GM21381 (cell line): ENCODE data around the gene PTPRR.

Experiments
- ATAC-seq: cut with Tn5 transposase; IDR thresholded peaks from one replicate; pipeline ENCODE4 v1.9.1; 2021; ENCODE audit warnings: mild to moderate bottlenecking, moderate library complexity; ENCODE audit not compliant: unreplicated experiment

Gene PTPRR

DNA sequence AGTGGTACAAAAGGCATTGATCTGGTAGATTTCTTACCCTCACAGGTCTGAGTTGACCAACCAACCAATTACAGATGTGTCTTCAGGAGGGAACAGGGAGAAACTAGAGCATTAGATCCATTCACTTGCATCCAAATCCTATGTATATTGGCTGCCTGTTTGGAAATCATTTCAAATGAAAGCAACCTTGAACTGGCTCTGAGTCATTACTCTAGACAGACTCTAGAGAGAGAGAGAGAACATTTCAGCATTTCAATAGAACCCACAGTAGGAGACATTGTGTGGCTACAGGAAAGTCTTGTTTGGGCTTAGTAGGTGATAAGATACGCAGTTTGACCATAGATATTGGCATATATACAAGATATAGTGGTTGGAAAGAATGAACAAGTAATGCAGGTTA is 114.5 kb downstream of the PTPRR start:
- ATAC-seq = no peak

DNA sequence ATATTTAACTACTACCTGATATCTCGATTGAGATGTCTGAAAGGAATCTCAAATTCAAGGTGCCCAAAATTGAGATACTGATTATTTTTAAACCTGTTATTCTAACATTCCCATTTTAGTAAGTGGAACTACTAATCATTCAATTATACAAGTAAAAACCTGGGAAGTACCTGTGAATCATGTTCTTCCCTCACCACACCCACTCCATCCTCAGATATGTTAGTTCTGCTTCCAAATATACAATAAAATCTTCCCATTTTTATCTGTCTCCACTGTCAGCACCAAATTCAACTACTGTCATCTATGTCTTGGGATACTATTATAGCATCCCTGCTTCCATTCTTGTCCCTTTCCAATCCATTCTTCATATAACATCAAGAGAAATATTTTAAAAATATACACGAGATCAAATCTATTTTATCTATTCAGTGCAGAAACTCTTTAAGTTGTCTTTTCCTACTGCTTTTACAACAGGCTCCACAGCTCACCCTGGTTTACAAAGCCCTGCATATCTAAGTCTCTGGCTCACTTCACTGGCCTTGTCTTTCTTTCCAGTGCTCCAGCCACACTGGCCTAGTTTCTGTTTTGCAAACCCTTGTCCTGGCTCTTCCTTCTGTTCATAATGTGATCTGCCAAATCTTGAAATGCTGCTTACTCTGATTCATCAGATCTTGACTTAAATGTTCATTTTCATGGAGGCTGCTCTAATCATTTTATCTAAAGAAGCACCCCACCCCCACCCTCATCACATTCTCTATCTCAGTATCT is 122.3 kb downstream of the PTPRR start:
- ATAC-seq = no peak

DNA sequence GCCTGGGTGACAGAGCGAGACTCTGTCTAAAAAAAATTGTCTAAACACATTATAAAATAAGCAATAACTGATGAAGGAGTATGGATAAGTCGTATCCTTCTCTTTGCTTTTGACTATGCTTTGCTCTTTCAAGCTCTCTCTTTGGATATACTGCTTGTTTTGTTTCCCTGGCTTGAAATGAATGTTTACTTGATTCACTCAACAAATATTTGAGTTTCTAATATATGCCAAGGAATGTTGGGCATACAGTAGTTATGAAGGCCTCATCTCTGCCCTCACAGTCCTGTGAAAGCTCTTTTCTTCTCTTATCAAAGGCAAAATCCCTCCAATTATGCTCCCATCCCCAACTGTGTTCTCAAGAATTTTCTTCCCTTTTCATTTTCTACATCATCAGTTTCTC is 123.5 kb downstream of the PTPRR start:
- ATAC-seq = no peak

DNA sequence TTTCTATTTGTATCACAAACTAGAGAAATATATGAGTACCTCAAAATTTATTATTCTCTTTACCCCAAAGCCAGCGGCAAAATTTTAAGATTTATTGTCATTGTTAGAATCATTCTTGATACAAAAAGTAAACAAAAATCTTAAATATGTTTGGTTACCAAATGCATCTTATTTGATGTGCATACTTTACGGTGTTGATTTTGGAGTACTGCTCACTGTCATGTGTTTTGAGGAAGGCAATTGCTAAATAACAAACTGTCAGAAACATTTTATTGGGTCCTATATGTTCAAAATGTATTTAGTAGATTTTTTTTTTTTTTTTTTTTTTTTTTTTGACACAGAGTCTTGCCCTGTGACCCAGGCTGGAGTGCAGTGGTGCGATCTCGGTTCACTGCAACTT is 124.9 kb downstream of the PTPRR start:
- ATAC-seq = no peak

DNA sequence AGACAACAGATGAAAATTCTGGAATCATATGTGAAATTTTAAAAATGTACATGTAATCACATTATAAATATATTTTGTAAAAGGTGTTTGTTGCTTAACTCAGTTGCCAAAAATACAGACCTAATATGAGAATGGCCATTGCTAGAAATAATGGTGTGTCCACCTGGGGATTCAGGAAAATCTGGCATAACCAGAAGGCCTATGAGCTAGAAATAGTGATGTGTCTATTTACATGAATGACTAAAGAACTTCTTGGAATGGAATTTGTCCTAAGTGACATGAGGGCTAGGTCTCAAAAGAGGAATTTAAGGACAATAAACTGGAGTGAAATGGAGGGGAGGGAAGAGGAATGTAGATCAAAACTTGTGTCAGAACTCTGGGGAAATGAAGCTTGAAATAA is 126.4 kb downstream of the PTPRR start:
- no peak for ATAC-seq

DNA sequence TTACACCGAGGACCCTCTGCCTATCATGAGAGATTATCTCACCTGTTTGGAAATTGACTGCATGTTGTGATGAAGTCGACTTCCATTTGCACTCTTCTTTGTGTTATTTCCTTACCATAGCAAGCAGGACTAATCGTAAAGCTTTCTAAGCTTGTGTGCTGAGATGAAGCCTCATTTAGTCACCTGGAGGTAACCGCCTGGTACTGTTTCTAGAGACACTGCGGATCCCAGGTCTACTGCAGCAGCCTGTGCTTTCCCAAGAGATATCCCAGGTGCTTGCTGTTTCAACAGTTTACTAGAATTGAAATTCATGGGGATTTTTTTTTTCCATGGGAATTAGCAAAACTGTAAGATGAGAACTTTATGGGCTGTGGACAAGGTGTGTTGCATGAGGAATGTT is 131.8 kb downstream of the PTPRR start:
- no peak for ATAC-seq

DNA sequence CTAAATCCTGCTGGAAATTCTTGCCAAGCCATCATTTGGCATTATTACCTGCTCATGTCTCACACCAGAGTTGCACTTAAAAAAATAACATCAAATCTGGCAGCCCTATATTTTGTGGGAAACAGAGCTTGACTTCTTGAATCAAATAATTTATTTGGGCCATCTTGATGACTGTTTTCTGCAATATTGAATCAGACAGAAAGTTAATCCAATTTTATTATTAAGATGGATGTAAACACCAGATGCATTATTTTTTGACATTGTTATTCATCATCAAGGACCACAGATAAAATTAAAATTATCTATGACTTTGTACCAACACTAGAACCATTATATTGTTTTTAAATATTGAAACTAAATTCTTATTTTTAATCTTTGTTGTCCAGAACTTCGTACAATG is 132.9 kb downstream of the PTPRR start:
- no peak for ATAC-seq

DNA sequence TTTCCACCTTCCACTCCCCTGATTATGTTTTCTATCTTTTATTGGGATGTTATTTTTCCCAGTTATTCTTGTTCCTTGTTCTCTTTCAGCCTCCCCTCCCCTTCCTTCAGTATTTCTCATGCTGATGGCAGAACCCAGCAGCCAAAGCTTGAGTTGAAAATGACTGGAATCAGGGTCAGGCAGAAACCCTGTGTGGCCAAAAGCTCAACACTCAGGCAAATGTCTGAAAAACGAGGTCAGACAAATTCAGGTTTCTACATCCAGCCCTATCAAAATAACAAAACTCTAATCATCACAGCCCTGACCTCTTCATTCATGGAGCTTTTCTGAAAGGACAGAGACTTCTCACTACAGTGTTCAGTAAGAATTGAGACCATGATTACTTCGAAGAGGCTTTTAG is 134.6 kb downstream of the PTPRR start:
- ATAC-seq = no peak

DNA sequence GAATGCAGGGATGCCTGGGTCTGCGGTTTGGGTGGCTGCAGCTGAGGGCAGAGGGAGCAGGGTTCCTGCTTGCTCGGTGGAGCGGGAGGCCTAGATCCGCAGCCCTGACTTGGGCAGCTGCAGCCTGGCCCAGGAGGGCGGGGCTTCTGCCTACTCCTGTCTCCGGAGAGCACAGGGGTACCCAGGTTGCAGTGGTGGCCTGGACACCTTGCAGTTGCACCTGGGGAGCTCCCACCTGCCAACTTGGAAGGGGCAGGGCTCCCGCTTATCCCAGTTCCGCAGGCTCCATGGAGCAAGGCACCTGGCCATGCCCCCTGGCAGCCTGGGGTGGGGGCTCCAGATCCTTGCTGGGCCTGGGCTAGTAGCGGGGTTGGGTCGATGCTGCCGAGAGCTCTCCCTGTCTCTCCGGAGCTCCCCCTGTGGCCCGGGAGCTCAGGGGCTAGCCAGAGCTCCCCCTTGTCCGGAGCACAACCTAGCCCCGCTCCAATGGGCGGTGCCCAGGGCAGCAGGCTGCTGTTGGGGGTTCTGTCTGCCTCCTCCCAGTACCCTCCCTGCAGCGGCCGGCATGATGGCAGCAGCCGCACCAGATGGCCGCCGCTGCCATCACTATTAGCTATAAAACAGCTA is 136.4 kb downstream of the PTPRR start:
- ATAC-seq = no peak

DNA sequence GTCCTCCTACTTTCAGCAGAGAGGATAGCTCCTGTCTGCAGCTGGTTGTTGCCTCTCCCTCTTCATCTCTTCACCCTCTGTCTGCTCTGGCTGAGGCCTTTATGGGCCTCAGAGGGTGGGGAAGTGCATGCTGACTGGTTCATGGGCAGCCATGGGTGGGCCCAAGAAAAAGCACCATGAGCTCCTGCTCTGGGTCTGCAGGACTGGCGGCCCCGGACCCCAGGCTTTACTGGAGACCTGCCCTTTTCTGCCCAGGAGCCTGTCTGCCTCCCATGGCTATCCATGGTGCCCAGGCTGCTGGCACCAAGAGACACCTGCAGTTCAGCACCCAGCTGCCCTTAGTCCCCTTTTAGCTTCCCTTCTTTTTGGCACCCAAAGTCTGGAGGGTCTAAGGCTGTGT is 137.1 kb downstream of the PTPRR start:
- no peak for ATAC-seq

DNA sequence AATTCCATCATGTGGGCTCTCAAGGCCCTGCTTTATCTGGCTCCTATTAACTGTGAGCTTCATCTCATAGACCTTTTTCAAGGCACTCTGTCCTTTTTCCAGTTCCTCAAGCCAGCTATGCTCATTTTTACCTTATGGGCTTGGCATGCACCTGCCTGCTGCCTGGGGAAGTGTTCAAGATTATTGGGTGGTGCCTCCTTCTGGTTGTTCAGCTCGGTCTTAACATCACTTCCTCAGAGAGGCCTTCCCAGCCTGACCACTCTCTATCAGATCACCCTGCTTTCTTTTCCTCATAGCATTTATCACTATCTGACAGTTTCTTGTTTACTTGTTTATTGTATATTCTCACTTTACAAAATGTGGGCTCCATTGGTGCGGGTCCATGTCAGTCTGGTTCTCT is 141.3 kb downstream of the PTPRR start:
- ATAC-seq = no peak

DNA sequence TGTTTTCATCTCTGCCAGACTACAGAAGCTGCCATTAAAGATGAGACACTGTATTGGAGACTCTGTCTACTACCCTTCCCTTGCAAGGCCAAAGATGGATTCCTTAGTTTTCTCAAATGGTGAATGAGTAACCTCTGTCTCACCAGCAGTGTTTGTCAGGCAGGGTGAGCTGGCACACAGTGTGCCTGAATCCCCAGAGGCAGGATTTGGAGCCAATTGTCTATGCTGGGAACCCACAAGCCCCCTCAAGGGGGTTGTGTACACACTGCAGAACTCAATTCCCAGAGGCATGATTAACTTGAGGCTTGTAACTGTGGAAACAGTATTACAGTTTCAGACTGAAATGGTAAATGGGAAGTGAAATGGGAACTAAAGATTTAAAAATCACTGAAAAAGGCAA is 146.5 kb downstream of the PTPRR start:
- ATAC-seq = no peak

DNA sequence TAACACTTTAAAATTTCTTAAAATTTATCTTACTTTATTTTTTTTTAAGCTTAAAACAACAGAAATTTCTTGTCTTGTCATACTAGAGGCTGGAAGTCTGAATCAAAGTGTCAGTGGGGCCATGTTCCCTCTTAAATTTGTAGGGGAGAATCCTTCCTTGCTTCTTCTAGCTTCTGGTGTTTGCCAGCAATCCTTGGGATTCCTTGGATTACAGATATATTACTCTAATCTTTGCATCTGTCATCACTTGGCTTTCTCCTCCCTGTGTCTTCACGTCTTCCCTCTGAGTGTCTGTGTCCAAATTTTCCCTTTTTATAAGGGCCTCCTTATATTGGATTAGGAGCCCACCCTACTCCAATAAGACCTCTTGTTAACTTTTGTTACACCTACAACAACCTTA is 147.7 kb downstream of the PTPRR start:
- no peak for ATAC-seq

DNA sequence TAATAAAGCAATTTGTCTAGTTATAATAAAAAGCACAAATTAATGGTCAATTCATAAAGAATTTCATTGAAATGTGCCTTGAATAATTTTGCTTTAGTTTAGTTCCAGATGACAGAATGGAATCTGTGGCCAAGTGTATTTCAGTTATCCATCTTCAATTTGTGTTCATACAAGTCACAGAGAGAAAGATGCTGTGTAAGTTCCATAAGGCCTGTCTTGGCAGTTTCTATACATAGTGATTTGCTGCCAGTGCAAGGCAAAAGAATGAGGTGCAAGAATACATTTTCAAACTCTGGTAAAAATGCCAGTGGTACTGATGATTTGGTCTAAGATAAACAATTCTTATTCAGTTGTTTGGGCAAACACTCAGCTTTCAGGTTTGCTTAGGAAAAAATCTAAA is 149.0 kb downstream of the PTPRR start:
- ATAC-seq = no peak

DNA sequence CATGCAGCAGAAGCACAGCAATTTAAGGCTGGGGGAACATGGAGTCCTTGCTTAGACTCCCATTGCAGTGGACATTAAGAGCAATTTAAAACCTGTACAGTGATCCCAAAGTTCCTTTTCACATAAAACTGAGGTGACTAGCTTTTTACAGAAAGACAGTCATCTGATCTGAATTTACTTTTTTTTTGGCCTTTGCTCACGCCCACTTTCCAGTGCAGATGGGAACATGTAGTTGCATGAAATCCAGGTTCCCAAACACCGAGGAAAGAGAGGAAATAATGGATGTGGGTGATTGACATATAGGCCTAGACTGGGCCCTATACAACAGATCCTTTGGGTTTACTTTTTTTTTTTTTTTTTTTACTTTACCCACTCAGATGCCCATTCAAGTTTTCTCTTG is 156.9 kb downstream of the PTPRR start:
- ATAC-seq = no peak

DNA sequence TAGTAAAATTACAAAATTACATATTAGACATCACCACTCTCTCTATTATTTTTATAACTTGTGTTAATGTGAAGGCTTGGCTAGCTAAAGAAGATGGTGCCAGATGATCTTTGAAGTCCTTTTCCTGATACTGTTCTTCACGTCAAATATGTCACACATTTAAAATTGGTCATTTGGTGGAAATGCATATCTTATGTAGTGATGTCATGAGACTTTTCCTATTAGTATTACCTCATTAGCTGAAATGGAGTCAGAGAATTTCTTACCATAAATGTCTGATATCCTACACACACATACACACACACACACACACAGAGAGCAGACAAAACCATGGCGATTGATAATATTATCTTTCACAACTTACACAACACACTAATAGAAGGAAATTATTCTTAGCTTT is 158.5 kb downstream of the PTPRR start:
- ATAC-seq = no peak

DNA sequence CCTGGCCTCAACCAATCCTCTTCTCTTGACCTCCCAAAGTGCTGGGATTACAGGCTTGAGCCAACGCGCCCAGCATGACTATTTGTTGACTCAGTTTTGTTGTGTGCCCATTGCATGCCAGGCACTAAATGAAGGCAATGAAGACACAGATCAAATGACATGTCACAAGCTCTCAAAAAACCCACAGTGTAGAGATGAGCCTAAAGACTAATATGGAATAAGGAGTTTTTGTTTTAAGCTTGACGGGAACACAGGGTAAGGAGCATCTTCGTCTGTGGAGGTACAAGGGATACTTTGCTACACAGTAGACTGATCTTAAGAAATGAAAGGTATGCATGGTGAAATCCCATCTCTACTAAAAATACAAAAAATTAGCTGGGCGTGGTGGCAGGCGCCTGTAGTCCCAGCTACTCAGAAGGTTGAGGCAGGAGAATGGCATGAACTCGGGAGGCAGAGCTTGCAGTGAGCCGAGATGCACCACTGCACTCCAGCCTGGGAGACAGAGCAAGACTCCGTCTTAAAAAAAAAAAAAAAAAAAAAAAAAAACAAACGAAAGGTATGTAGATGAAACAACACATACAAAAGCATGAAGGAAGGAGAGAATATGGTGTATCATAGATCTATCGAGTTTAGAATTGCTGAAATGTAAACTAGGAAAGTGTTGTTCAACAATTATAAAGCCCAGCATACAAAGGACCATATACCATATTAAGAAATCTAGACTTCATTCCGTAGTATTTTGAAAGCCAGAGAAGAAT is 161.2 kb downstream of the PTPRR start:
- ATAC-seq = no peak

DNA sequence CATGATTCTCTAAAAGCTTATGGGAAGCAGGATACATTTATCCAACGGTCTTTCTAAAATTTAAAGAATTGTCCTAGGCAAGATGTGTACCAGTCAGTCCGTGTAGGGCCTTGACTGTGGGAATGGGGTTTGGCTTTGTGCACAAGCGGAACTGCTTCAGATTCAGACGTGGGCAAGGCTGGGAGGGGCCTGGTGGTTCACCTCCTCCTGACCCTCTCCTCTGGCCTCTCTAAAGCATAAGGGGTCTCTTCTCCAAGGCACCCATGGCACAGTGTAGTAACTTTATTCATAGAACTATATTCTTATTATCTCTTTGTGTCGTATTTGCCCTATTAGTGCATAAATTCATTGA is 162.1 kb downstream of the PTPRR start:
- no peak for ATAC-seq

DNA sequence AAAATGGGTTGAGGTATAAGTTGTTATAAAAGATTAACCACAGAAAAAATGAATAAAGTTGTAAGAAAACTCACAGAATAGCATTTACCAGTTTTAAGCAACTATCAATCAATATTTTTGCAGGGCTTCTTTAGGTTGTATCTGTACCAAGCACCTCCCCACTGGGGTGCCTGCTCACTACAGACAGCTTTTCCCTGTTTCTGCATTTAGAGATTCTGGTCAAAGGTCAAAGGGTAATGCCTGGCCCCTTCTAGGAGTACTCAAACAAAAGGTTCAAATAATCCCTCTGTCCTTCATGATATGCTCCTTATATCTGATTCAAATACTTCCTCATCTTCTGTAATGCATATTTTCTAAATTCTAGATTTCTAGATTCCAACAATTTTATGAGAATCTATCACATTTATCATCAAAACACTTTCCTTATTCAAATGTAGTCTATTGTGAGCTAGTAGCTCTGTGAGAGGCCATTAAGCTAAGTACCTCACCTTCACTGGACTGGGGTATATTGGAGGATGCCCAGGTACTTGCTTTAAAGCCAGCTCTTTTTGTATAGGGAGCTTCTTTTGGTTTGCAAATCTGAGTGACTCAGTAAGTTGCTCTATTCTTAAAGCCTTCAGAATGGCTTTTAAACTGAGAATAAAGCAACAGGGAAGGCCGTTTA is 162.6 kb downstream of the PTPRR start:
- no peak for ATAC-seq

DNA sequence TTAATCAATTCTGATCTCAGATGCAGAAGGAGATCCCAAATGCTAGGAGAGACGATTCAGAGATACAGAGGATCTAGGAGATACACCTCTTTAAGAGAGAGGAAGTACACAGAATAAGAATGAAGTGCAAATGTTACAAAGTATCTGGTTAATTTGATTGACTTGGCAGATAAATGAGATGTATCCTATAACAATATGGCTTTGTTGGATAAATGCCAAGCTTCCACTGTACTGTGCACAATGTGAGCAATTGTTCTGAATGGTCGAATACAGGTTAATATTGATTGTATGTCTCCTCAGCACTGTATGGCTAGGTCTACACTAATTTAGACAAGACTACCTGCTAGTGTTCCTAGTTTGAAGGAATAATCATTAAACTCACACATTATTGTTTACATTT is 163.7 kb downstream of the PTPRR start:
- ATAC-seq = no peak

DNA sequence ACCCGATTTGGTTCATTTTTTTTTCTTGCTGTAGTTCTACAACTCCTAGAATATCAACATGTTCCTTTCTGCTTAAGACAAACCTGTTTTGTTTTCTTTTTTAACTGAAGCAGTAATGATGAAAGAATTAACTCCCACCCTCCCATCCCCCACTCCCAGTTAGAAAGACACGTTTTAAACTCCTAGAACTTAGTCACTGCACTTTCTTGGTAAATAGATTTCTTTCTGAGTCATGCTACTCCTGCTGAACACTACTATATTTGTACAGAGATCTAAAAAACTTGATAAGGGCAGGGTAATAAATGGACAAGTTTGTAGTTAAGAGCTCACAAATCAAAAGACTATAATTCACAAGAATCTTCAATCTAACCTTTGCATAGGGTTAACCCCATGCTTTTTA is 164.4 kb downstream of the PTPRR start:
- no peak for ATAC-seq

DNA sequence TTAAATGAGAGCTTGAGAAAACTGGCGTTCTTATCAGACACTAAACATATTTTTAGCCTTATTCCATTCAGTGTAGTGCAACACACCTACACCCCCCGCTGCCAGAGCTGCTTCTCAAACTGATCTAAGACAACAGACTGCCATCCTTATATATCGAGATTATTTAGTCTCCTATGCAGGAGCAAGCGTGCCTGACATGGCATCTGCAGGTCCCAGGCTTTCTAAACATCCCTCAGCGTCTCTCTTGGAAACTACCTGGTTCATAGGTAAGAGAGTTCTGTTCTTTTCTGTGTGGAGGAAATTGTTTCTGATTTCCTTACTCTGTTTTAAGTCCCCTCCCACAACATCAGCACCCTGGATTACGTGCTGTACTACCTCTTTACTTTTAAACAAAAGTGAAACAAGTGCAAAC is 166.2 kb downstream of the PTPRR start:
- no peak for ATAC-seq
